Stimulated activated CD8-positive, alpha-beta memory T cell treated with anti-CD3 and anti-CD28 coated beads, Interleukin-7, amount 100 ng/mL, for 4 hours (primary cell): ENCODE data around the gene CHST2.
"Not testable (repeated sequence)": the region's sequence is repeated elsewhere in the genome, so short reads cannot be mapped to it uniquely, and the experiment has no call there.

Experiments used
- DNase-seq, 2 donors: peaks; one replicate each; pipeline ENCODE4 v3.0.0-alpha.2; 2020; ENCODE audit warnings: low read depth in 2 of 2

CHST2 gene, protein sequence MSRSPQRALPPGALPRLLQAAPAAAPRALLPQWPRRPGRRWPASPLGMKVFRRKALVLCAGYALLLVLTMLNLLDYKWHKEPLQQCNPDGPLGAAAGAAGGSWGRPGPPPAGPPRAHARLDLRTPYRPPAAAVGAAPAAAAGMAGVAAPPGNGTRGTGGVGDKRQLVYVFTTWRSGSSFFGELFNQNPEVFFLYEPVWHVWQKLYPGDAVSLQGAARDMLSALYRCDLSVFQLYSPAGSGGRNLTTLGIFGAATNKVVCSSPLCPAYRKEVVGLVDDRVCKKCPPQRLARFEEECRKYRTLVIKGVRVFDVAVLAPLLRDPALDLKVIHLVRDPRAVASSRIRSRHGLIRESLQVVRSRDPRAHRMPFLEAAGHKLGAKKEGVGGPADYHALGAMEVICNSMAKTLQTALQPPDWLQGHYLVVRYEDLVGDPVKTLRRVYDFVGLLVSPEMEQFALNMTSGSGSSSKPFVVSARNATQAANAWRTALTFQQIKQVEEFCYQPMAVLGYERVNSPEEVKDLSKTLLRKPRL

DNA sequence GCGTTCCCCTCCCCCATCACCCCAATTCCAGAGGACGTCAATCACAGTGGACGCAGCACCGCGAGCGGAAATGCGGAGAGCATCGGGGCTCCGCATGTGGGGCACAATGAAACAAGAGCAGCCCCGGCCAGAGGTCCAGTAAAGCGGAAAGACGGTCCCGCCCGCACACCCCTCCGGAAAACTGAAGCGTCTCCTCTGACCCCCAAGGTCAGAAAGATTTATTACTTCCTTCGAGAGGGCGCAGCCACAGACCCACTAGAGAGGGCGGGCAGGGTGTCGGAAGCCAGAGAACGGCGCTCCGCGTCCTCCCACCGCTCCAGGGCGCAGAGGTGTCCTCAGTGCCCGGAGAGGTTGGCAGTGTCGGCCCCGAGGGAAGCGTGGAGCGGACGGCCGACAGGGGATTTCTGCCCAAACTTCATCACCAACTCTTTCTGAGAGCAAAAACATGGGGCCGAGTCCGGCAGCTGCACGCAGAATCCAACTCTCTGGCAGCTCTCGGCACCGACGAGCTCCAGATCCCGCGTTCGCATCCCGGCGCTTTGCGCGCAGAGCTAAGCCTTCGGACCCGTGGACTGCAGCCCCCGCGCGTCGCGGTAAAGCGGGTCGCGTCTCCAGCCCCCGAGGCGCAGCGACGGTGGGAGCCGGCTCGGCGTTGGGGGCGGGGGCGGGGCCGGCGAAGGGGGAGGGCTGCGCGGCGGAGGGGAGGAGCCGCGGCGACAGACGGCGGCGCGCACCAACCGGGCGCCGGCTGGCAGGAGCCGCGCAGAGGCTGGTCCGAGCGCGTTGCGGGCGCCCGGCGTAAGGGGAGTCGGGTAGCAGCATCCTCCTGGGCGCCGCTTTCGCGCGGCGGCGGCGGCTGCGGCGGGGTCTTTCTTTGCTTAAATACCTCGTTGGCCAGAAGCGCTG is at the start of gene CHST2:
CHST2 (plus strand) TSS at position 763 of the 906 bp plus-strand sequence. CDS start 1,046 bp downstream, outside the sequence.
- DNase-seq = peak; percentile 25 to 63

DNA sequence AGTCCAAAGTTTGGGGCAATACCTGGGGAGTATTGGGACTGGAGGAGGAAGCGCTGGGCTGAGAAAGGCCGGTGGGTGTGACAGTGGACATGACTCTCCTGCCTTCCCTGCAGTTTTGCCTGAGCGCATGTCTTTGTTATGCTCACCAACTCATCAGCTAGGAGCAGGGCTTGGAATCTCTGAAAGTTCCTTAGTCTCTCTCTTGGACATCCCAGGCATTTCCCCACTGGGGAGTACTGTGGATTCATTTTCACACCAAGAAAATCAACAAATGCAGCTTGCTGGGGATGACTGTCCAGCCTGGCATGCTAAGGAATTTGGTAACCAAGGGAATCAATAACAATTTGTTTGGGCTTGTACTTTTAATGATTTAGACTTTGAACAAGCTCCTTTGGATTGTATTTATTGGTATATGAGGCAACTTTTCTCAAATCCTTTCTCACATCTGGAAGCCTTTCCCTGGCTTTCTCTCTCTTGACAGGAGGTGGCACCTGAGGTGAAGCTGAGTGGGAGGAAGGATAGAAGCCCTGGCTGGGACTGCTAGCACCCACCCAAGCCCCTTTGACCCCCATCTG is 48.5 kb upstream of the CHST2 start:
- no peak for DNase-seq

DNA sequence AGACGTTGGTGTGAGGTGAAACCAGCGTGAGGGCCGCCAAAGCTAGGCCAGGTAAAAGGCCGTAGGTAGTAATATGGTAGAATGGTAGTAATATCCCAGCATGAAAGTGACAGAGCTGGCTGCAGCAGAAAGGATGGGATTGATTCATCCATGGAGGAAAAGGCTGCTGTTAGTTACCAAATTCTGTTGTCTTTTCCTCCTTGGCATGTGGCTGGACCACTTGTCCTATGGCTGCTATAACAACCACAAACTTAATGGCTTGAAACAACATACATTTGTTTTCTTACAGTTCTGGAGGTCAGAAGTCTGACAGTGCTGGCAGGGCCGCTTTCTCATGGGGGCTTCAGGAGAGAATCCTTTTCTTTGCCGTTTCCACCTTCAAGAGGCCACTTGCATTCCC is 47.8 kb upstream of the CHST2 start:
- no peak for DNase-seq

DNA sequence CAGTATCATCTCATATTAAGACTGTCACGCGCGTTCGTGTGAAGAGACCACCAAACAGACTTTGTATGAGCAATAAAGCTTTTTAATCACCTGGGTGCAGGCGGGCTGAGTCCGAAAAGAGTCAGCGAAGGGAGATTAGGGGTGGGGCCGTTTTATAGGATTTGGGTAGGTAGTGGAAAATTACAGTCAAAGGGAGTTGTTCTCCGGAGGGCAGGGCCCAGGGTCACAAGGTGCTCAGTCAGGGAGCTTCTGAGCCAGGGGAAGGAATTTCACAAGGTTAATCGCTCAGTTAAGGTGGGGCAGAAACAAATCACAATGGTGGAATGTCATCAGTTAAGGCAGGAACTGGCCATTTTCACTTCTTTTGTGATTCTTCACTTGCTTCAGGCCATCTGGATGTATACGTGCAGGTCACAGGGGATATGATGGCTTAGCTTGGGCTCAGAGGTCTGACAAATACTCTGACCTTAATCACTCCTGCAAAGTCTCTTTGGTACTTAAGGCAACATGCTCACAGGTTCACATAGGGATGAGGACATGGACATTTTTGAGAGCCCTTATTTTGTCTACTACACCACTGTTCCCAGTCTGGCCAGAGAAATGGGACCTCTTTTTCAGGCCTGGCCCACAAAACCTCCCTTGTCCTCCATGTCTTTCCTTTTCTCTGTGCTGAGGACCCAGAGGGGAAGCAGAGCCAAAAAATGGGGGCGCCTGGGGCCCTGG is 47.1 kb upstream of the CHST2 start:
- not testable (repeated sequence) for DNase-seq

DNA sequence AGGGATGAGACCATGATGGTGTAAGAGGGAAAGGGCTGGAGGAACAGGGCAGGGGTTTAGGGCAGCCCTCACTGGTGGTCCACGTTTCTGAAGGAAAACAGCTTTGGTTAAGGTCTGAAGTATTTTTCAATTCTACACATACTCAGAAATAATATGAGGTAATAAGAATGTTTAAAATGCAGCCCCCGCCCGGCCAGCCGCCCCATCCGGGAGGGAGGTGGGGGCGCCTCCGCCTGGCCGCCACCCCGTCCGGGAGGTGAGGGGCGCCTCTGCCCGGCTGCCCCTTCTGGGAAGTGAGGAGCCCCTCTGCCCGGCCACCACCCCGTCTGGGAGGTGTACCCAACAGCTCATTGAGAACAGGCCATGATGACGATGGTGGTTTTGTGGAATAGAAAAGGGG is 46.0 kb upstream of the CHST2 start:
- DNase-seq = not testable (repeated sequence)

DNA sequence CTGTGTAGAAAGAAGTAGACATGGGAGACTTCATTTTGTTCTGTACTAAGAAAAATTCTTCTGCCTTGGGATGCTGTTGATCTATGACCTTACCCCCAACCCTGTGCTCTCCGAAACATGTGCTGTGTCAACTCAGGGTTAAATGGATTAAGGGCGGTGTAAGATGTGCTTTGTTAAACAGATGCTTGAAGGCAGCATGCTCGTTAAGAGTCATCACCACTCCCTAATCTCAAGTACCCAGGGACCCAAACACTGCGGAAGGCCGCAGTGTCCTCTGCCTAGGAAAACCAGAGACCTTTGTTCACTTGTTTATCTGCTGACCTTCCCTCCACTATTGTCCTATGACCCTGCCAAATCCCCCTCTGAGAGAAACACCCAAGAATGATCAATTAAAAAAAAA is 45.6 kb upstream of the CHST2 start:
- not testable (repeated sequence) for DNase-seq

DNA sequence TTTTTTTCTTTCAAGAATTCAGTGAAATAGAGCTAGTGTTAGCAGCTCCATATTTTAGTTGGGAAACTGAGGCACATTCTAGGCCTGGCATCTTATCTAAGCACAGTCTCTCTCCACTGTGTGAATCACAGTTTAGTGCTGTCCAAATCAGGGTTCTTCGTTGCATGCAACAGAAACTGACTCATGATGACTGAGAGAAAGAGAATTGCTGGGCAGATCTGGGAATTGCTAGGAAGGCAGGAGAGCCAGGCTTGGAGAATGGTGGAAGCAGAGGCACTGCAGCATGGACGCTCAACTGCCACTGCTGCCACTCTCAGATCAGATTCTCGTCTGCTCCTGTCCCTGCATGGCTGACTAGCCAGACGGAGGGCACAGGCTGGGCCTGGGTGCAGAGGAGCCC is 40.7 kb upstream of the CHST2 start:
- no peak for DNase-seq

DNA sequence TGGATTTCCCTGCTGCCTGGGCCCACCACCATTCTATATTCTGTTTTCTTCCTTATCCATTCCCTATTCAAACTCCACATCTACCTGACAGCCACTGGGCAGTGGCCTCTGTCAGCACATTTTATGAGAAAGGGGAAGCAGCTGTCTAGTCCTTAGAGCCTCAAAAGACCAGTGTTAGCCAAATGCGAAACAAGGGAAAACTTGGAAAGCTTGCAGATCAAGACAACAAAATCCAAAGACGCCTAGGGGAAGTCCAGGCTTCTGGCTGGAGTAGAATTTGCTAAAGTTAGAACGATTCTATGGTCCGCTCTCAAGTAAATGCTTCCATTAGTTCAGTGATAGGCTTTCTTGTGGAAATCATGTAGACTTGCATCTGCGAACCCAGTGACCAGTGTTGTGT is 39.4 kb upstream of the CHST2 start:
- no peak for DNase-seq

DNA sequence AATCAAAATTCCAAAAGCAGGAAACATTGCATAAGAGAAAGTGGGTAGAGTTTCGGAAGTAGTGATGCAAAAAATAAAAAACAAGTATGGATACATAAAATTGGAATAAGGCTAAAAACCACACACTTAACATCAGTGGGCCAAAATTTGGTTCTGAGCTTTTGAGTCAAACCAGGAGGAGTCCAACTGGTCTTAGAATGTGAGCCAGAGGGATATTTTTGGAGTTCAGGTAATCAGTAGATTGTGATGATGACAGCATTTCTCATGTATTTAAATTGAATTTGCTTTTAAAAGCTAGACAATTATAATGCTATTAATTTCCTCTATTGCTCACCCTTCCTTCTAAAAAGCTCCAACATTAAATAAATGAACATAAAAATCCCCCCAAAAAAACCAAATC is 38.2 kb upstream of the CHST2 start:
- DNase-seq = no peak

DNA sequence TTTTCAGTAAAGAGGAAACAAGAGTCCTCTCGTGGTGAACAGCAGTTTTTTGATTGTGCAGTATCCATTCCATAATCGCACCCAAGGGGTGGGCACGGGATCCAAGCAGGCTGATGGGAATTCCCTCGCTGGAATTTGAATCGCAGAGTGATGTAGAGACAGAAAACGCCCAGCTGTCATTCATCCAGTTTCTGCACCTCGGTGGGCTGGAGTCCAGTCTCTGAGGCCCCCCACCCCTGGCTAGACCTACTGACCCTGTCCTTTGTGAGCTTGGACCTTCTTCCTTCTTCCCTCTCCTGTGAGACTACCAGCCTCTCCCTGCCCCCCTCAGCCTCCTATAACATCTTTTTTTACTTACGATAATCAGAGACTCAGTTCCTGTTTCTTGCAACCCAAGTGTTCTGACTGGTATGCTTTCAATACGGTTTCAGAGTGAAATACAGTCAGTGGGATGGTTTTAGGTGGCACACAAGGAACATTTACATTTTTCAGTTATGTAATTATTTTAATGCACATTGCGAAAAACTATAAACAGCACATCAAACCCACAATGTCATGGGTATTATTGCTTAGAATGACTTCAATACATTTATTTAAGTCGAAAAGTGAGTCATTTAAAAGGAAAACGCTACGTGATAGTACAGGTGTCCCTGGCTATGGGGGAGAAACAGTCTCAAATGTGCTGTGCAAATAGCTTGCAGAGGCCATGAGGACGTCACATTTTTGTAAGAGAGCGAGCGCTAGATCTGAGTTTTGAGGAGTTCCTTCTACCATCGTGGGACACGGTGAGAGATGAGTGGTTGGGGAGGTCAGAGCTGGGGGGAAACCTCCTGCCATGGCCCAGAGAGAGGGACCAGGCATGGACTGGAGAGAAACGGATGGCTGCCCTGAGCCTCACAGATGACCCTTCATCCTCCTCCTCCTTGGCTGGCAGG is 37.5 kb upstream of the CHST2 start:
- DNase-seq = no peak

DNA sequence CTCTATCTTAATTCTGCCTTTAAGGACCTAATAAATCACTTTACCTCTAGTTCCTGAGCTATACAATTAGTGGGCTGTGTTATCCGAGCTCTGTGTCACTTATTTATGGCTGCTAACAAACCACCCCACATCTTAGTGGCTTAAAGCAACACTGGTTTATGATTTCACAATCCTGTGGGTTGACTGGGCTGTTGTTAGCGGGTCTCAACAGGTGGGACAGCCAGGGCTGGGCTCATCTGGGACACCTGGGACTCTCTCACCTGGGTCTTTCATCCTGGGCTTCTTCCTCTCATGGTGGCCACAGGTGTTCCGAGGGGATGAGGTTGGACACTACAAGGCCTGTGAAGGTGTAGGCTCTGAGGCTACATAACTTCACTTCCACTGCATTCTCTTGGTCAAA is 35.8 kb upstream of the CHST2 start:
- no peak for DNase-seq

DNA sequence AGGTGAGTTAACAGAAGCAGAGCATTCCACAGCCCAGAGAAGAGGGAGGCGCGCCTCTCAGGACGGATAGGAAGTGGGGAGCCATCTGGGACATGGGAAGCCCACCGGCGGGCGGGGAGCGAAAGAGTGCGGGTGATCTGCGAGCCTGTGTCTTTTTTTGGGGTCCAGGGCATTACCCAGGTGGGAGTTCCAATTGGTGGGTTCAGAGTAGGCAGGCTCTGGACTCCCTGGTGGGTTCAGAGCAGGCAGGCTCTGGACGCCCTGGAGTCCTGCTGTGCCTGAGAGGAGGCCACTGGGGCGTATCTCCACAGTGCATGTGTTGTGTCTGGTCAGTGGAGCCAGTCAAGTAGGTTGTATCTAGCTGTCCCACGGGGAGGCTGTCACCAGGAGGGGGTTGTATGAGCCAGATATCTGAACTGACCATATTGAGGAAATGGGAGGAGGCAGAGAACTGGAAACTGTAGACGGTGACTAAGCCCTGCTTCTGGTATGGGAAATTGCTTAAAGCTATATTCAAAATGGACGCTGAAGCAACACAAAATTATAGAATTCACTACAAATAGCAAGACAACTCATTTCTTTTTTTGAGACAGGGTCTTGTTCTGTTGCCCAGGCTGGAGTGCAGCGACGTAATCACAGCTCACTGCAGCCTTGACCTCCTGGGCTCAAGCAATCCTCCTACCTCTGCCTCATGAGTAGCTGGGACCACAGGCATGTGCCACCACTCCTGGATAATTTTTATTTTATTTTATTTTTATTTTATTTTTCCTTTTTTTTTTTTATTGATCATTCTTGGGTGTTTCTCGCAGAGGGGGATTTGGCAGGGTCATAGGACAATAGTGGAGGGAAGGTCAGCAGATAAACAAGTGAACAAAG is 34.5 kb upstream of the CHST2 start:
- no peak for DNase-seq

DNA sequence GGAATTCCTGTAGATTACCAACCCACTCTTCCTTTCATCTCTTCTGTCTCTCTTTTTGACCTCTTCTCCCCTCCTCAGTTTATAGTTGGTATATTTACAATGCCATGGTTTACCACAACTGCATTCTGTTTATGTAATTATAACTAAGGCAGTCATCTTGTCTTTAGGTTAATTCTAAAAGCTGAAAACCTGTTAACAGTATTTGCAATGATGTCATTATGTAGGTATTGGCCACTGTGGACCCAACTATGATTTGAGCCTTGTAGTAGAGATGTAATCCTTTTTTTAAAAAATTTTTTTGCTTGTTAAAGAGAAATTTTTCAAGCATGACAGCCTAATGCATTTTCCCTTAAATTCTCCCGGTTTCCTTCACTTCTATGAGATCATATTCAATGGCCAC is 30.7 kb upstream of the CHST2 start:
- DNase-seq = no peak

DNA sequence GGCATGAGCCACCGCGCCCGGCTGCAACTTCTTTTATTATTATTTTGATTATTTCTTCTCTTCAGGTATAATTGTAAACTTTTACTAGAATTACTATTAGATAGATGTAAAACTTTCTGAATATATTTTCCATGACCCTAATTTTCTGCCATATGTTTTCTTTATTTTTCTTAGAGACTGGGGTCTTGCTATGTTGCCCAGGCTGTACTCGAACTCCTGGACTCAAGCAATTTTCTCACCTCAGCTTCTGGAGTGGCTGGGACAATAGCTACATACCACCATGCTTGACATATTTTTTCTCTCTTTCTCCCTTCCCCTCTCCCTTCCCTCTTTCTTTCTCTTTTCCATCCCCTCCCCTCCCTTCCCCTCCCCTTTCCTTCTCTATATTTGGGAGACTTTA is 29.6 kb upstream of the CHST2 start:
- DNase-seq = no peak

DNA sequence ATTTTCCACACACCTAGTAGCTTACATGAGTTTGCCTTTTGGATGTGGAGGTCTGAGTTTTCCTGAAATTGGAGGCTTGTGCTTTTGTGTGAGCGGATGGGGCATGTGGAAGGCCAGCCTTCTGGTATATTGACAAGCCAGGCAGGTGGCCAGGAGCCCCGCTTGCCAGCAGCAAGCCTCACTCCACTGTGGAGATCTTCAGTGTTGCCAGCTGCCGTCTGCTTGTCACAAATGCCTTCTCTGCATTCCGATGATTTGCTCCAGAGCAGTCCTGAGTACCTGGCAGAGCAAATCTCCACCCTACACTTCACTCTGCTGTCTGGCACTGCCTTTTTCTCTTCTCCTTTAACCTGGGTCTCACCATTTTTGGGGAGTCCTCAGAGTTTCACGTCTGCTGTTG is 29.1 kb upstream of the CHST2 start:
- DNase-seq = no peak

DNA sequence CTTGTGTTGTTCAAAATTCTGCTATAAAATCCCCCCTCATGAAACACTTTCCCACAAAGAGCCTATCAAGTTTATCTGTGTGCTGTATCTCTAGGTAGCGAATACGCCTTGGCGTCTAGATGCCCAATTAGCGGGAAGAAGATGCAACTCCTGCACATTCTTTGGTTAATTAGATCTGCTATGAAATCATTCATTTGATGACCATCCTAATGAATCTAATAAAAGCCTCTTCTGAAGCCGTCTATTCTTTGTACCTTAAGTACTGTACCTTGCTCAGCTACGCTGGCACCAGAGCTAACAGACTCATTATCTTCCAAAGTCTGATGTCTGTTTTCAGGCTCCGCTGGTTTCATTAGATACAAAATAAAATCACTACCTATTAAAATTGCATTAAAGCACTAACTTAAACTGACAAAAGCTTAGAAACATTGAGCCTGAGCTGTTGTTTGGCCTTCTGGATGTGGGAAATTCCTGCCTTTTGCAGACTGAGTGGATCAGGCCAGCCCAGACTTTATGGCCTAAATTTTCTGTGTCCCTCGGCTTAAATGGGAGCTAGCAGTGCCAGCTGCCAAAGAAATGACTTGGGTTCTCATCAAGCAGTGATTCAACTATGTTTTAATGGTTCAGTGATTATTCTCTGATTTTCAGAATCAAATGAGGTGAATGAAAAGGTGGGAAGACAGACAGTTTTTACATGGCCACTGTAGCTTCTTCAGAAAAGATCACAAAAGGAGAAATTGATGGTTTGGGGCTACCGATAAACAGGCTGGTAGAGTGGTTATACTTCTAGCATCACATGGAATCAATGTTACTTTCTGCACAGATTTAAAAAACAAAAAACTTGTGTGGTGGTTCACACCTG is 28.4 kb upstream of the CHST2 start:
- no peak for DNase-seq

DNA sequence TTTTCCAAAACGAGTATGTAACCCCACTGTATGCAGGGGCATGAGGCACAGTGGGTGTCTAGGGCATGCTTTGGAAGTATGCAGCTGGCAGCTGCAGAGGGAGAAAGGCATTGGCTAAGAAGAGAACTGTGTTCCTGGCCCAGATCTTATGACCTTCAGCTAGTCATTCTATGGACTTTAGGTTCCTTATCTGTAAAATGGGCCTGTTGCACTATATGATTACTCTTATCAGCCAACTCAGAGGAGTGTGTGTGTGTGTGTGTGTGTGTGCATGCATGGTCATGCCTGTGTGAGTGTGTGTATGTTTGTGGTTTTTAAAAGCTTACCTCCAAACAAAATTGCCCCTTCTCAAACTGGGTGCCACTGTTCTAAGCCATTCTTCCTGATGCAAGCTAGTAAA is 27.4 kb upstream of the CHST2 start:
- DNase-seq = no peak

DNA sequence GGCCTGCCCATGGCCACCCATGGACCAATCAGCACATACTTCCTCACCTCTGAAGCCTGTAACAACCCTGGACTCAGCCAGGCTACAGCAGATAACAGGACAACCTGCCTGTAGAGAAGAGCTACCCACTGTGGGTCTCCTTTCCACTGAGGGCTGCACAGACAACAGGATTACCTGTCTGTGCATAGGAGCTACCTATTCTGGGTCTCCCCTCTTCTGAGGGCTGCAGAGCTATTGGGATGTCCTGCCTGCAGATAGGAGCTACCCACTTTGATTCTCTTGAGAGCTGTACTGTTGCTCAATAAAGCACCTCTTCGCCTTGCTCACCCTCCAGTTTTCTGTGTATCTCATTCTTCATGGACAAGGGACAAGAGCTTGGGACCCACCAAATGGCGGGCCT is 23.8 kb upstream of the CHST2 start:
- DNase-seq = no peak
